Activated CD8-positive, alpha-beta memory T cell treated with anti-CD3 and anti-CD28 coated beads, Interleukin-2, amount 50 U/mL, for 24 hours (primary cell): Measurements from ENCODE around the gene MRPL21.

Experiments used
- DNase-seq: peaks from one replicate; pipeline ENCODE4 v3.0.0-alpha.2; 2020; ENCODE audit errors: extremely low read depth

The MRPL21 gene

DNA sequence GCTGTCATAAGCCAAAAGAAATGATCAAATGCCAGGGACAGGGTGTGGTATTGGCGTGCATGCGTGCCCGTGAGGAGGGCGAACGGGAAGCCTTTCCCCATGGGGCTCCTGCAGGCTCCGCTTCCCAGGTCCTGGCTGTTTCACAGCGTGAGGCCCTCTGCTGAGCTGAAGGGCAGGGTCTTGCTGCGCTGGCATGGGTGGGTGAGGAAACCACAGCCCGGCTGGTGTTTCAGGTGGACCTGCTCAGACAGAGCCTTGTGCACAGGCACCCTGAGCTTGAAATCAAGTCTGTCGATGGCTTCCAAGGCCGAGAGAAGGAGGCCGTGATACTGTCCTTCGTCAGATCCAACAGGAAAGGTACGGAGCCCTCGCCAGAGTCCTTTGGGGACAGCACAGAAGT is 31.4 kb upstream of the MRPL21 start:
- DNase-seq = no peak

DNA sequence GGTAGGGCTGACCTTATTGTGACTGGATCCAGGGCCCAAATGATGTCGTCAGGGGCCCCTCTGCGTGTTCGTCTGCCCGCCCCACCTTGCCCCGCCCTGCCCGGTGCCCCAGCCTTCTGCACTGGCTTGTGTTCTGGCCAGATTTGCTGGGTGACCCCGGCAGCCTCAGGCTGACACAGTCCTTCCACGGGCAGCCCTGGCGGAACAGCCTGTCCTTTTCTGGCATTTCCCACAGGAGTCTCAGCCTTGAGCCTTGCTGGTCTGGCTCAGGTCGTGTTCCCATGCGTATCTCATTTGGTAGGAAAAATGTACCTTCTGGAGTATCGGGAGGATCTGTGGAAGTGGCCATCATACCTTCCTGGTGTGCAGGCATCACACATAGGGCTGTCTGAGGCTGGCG is 31.0 kb upstream of the MRPL21 start:
- DNase-seq = no peak

- DNase-seq = no peak
Measured at GRCh38 chr11:68934321-68934645, 30.7 kb upstream of the MRPL21 start.

- no peak for DNase-seq
Measured at GRCh38 chr11:68933605-68934320, 30.1 kb upstream of the MRPL21 start.

DNA sequence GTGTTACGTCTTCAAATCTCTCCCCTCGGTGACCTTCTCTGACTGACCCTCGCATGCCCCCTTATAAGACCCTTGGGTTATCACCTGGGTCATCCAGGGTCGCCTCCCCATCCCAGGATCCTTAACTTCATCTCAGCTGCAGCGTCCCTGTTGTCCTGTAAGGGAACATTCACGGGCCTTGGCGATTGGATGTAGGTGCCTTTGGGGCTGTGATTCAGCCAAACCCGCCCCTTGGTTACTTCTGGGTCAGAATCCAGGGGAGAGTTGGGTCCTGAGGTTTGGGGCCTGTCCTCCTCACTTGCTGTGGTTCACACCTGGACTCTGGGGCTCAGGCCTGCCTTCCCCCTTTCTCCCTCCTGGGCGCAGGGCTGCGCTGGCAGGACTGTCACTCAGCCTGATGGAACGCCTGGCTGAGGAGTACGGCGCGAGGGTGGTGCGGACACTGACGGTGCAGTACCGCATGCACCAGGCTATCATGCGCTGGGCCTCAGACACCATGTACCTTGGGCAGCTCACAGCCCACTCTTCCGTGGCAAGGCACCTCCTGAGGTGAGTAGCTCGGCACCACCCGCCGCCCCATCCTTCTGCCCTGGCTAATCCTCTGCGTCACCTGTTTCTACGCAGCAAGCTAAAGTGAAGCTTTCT is 29.4 kb upstream of the MRPL21 start:
- no peak for DNase-seq

DNA sequence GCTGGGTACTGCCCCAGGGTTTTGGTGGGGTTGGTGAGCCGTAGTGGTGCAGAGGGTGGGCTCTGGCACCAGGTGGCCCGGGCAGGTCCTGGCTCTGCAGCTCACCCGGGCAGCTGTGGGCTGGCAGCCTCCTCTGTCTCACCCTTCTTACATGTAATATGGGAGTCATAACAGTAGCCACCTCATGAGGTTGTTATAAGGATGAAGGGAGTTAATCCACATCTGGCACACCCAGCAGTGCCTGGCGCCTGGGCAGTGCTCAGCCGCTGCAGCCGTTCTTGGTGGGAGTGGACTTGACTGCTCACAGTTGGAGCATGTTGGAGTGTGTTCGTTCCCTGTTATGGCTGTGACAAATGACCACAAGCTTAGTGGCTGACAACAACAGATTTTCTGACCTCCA is 28.7 kb upstream of the MRPL21 start:
- no peak for DNase-seq

- no peak for DNase-seq
Measured at GRCh38 chr11:68931911-68932310, 28.3 kb upstream of the MRPL21 start.

- DNase-seq = no peak
Measured at GRCh38 chr11:68930991-68931855, 27.6 kb upstream of the MRPL21 start.

GRCh38 chr11:68929706-68930570 is 26.3 kb upstream of the MRPL21 start:
- no peak for DNase-seq

DNA sequence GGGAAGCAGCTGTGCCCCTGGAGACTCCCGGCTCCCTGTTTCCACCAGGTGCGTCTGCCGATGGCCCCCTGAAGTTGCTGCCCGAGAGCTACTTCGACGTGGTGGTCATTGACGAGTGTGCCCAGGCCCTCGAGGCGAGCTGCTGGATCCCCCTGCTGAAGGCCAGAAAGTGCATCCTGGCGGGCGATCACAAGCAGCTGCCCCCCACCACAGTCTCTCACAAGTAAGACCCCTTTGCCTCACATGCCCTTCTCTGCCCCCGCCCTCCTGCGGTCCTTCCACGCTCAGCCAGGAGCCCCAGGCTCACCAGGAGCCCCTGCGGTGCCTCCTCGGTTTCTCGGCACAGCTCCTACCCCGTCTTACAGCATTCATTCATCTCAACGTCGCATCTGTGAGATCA is 25.5 kb upstream of the MRPL21 start:
- DNase-seq = no peak

DNA sequence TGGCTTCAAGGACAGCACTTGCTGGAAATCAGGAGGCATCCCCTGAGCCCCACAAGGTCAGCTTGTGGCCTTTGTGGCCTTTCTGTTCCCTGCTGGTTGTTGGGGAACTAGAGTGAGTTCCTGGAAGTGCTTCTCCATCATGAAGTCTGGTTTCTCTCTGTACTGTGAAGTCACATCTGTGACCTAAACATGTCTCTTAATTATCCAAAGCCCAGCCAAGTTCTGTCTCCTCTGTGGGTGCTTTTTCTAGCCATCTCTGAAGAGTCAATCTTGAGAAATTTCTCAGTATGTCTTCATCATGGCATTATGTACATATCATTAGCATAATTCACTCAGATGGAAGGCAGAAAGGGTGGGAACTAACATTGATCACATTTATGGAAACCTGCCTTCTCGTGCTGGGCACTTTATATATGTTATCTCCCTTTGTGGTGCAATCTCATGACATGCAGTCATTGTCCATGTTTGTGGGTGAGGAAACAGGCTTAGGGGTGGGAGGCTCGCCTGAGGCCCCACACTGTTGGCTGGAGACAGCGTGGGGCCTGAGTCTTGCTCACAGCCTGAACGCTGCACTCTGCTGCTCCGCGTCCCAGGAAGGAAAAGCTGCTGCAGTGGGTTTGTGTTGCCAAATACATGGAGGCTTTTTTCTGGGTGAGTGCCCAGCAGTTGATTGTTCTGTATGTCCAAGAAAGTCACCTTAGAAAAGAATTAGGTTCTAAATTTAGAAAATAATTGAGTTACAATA is 24.7 kb upstream of the MRPL21 start:
- DNase-seq = no peak

GRCh38 chr11:68927280-68928135 is 23.9 kb upstream of the MRPL21 start:
- DNase-seq = no peak

- no peak for DNase-seq
Measured at GRCh38 chr11:68925611-68926010, 22.0 kb upstream of the MRPL21 start.

DNA sequence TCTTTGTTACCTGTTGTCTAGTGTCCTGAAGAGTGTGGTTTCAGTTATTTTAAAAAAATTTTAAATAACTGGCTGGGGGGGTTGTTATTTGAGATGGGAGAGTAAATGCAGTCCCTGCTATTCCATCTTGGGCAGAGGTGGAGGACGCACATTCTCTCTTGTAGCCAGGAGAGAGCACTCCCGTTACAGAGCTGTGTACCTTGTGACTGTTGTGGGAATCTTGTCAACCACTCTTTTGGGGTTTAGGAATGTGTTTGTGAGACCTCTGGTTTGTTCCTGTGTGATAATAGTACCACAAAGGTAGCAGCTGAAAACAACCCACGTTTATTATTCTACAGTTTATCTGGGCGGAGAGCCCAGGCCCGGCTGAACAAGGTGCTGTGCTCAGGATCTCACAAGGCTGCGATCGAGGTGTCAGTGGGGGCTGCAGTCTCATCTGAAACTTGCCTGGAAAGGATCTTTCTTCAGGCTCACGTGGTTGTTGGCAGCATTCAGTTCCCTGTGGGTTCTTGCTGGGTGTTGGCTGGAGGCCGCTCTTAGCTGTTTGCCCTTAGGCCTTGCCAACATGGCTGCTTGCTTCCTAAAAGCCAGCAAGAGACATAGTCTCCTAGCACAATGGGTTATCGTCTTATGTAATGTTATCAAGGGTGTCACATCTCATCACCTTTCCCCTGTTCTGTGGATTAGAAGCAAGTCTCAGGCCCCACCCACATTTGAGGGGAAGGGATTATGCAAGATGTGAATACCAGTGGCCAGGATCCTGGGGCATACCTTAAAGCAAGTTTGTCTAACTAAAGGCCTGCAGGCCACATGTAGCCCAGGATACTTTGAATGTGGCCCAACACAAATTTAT is 20.7 kb upstream of the MRPL21 start:
- DNase-seq = no peak

DNA sequence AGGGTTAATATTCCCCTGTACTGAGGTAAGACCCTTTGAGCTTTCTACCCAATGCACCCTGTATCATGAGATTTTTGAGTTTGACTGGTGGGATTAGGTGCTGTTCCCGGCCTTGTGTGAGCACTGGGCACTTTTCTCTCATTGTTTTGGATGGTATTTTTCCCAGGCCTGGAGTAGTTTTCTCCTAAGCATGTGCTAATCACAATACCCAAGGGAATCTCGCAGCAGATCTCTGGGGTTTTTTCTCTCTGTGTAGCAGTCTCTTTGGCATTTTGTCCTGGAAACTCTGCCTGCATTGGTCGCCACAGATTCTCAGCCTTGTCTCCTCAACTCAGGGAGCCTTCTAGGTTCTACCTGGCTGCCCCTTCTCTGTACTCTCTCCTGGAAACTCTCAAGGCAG is 20.0 kb upstream of the MRPL21 start:
- no peak for DNase-seq

GRCh38 chr11:68916439-68916838 is 12.8 kb upstream of the MRPL21 start:
- DNase-seq = no peak

DNA sequence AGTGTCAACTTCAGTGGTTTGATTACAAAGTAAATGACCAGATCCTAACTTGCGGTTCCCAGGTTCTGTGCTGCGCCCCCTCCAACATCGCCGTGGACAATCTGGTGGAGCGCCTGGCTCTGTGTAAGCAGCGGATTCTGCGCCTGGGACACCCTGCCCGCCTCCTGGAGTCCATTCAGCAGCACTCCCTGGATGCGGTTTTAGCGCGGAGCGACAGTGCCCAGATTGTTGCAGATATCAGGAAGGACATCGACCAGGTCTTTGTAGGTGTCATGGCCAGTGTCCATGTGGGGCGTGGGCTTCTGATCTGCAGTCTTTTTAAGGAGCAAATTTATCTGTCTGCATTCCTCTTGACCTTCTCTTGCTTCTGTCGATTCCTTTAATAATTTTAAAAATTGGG is 11.1 kb upstream of the MRPL21 start:
- DNase-seq = no peak

DNA sequence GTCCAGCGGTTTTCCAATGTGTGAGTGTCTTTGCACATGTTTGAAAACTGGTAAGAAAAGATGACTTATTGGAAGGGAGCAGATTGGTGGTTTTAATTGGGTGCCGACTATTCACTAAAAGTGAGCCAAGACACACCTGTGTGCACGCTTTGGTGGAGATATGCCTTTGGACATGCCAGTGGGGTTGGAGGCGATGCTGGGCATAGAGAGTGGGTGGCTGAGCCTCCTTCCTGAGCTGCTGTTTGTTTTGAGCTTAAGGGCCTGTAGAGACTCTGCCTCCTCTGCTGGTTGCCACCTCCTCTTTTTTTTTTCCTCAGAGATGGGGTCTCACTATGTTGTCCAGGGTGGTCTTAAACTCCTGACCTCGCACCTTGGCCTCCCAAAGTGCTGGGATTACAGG is 9.6 kb upstream of the MRPL21 start:
- DNase-seq = no peak

DNA sequence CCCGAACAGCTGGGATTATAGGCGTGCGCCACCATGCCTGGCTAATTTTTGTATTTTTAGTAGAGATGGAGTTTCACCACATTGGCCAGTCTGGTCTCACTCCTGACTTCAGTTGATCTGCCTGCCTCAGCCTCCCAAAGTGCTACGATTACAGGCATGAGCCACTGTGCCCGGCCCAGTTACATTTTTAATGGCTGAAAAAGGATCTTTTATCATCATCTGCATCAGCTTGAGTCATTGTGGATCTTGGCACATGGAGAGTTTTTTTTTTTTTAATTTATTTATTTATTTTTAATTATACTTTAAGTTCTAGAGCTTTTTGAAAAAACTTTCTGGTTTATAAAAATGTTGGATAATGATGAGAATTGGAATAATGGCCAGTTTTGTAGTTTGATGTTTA is 8.6 kb upstream of the MRPL21 start:
- DNase-seq = no peak
